Osteocyte (in vitro differentiated cells): Measurements from ENCODE around the gene MEST. TPM values are rescaled to one million over a fixed set of nuclear protein-coding genes. Genes with fewer than 3 reads are reported as not detected.

Source experiments
- DNase-seq: peaks from one replicate; pipeline ENCODE4 v3.0.0; 2021; ENCODE audit warnings: mixed read lengths; ENCODE audit not compliant: unreplicated experiment; ENCODE audit errors: extremely low spot score
- H3K27ac Mint-ChIP-seq: one replicate; pipeline ENCODE4 v1.8.0; 2021; ENCODE audit warnings: mild to moderate bottlenecking, mixed read lengths; ENCODE audit not compliant: unreplicated experiment
- H3K27me3 Mint-ChIP-seq: one replicate; pipeline ENCODE4 v1.8.0; 2021; ENCODE audit warnings: mixed read lengths; ENCODE audit not compliant: unreplicated experiment
- H3K36me3 Mint-ChIP-seq: one replicate; pipeline ENCODE4 v1.8.0; 2021; ENCODE audit warnings: mixed read lengths; ENCODE audit not compliant: unreplicated experiment
- H3K4me1 Mint-ChIP-seq: one replicate; pipeline ENCODE4 v1.8.0; 2021; ENCODE audit warnings: mixed read lengths; ENCODE audit not compliant: unreplicated experiment
- H3K4me3 Mint-ChIP-seq: one replicate; pipeline ENCODE4 v1.8.0; 2021; ENCODE audit warnings: mild to moderate bottlenecking, moderate library complexity, mixed read lengths; ENCODE audit not compliant: unreplicated experiment
- H3K9me3 Mint-ChIP-seq: one replicate; pipeline ENCODE4 v1.8.0; 2021; ENCODE audit warnings: mixed read lengths; ENCODE audit not compliant: unreplicated experiment
- total RNA-seq: library from RNA; stranded (reverse); gene quantifications from 2 replicates; pipeline ENCODE4 v1.2.1, GENCODE V29; 2021
- TF ChIP-seq, protein P1 (sequence below): fragments of 200-600 bp; sonication (generic); IDR thresholded peaks from 2 replicates; pipeline ENCODE4 v1.5.0; 2021; ENCODE audit warnings: antibody characterized with exemption, mild to moderate bottlenecking, moderate library complexity

MEST gene
- total RNA-seq, 1 donor from 2014 or later: 367 TPM

DNA sequence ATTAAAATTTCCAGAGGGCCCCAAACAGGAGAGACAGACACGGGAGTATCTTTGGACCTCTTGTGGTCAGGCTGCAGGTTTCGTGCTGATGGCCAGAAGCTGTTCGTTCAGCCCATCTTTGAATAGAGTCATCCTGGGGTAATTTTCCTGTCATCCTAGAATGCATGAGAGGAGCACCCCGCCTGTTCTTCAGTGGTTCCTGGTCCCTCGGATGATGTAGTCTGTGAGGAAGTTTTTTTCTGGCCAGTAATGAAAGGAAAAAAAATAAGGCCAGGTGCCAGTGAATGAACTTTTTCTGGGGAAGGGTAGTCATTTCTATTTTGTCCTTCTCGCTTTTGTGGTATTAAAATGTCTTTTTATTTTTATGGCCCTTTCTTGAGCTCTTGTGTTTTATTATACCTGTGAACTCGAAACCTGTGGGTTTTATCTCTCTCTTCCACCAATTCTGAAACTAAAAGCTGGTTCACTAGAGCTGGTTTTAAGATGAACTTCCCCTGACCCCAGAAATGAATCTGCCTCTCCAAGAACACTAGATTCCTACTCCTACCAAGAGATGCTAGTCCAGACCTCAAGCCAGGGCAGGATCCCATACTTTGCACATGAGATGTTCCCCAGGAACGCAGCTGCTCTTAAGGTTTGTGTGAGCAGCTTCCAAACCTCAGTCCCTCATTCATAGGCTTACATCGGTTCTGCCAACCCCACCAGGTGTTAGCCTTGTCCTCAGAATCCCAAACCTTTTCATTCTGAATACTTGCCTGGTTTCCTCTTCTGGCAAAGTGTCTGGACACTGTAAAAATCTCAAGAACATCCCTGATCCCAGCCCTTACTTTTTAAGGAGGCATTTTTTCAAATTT lies 15.4 kb upstream of the MEST start:
- DNase-seq: no peak
- H3K27me3 Mint-ChIP-seq: no peaks in the 10 kb centered on the region
- H3K9me3 Mint-ChIP-seq: no peaks in the 10 kb centered on the region
- H3K4me1 Mint-ChIP-seq: peaks cover under 1% of the 10 kb centered on the region
- H3K4me3 Mint-ChIP-seq: no peak overlapping the region
- TF ChIP-seq, protein P1, sequence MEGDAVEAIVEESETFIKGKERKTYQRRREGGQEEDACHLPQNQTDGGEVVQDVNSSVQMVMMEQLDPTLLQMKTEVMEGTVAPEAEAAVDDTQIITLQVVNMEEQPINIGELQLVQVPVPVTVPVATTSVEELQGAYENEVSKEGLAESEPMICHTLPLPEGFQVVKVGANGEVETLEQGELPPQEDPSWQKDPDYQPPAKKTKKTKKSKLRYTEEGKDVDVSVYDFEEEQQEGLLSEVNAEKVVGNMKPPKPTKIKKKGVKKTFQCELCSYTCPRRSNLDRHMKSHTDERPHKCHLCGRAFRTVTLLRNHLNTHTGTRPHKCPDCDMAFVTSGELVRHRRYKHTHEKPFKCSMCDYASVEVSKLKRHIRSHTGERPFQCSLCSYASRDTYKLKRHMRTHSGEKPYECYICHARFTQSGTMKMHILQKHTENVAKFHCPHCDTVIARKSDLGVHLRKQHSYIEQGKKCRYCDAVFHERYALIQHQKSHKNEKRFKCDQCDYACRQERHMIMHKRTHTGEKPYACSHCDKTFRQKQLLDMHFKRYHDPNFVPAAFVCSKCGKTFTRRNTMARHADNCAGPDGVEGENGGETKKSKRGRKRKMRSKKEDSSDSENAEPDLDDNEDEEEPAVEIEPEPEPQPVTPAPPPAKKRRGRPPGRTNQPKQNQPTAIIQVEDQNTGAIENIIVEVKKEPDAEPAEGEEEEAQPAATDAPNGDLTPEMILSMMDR: no peak
- H3K36me3 Mint-ChIP-seq: no peaks in the 10 kb centered on the region
- H3K27ac Mint-ChIP-seq: no peak overlapping the region

DNA sequence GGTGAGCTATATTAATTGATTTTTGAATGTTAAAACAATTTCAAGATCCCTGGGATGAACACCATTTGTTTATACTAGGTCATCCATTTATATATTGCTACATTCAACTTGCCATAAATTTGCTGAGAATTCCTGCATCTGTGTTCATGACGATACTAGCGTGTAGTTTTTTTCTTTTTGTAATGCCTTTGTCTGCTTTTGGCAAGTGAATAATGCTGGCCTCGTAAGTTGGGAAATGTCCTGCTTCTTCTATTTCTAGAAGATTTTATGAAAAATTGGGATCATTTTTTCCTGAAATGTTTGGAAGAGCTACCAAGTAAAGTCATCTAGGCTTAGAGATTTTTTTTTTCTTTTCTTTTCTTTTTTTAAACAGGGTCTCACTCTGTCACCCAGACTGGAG lies 12.9 kb upstream of the MEST start:
- H3K4me3 Mint-ChIP-seq: no peak overlapping the region
- no peaks in the 10 kb centered on the region for H3K9me3 Mint-ChIP-seq
- H3K4me1 Mint-ChIP-seq: peaks cover 7% of the 10 kb centered on the region
- H3K27ac Mint-ChIP-seq: no peak overlapping the region
- TF ChIP-seq, protein P1: no peak
- H3K36me3 Mint-ChIP-seq: no peaks in the 10 kb centered on the region
- H3K27me3 Mint-ChIP-seq: no peaks in the 10 kb centered on the region
- DNase-seq: no peak

DNA sequence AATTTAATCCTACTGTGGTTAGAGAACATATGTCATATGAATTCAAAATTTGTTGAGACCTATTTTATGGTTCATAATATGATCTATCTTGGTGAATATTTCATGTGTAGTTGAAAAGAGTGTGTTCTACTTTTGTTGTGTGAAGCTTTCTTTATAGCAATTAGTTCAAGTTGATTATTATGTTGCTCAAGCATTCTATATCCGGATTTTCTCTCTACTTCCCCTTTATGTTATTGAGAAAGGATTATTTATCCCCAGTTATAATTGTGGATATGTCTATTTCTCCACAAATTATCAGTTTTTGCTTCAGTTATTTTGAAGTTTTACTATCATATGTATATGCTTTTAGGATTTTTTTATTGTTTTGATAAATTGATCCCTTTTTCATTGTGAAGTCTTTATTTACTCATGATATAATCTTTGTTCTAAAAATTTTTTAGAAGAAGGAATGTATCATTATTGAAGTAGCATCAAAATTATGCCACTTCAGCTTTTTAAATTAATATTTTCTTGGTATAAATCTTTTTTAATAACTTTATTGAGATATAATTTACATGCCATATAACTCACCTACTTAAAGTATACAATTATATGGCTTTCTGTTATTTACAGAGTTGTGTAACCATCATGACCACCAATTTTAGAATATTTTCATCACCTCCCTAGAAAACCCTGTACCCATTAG lies 12.0 kb upstream of the MEST start:
- TF ChIP-seq, protein P1: no peak
- no peak for DNase-seq

DNA sequence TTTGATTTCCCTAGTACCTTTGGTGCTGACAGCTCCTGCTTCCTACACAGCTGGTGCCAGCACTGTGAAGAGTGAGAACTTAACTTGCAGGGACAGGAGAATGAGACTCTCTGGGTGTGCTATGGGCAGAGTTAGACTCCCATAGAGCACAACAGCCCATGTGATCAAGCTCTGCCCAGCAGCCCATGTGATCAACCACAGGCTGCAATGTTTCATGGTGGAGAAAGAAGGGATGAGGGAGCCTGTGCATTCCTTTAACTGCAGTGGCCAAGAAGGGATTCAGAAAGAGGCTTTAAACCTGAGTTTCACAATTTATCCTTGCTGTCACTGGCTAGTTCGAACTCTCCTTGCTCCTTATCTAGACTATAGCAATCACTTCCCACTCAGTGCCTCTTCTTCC lies 10.0 kb upstream of the MEST start:
- H3K4me1 Mint-ChIP-seq: peaks cover 7% of the 10 kb centered on the region

More for the DNA sequence above, 12.0 kb upstream of the MEST start:
- Mint-ChIP-seq H3K36me3 (no peaks in the 10 kb centered on the region), H3K27ac (no peak overlapping the region), H3K27me3 (no peaks in the 10 kb centered on the region), H3K4me1 (peaks cover 7% of the 10 kb centered on the region), H3K9me3 (no peaks in the 10 kb centered on the region), H3K4me3 (no peak overlapping the region)

More for the DNA sequence above, 10.0 kb upstream of the MEST start:
- Mint-ChIP-seq H3K27me3 (no peaks in the 10 kb centered on the region), H3K27ac (no peak overlapping the region), H3K36me3 (no peaks in the 10 kb centered on the region), H3K4me3 (no peak overlapping the region), H3K9me3 (no peaks in the 10 kb centered on the region)
- TF ChIP-seq, protein P1: no peak
- DNase-seq: no peak
